ENCODE measurements around the gene CXCL13. TPM values are rescaled to one million over a fixed set of nuclear protein-coding genes. Genes with fewer than 3 reads are reported as not detected.

CXCL13 gene
- total and polyA plus RNA-seq, 2 experiments from 2014 or later: not detected

- Histone ChIP-seq H3K27me3 (ENCODE audit: insufficient read depth) (no peaks in the 10 kb centered on the region), H2AFZ (peak overlapping the region; percentile 23; the same call in 1 of the 2 replicates), H3K4me1 (ENCODE audit: insufficient read depth) (no peaks in the 10 kb centered on the region), H3K4me2 (no peak overlapping the region), H3K79me2 (replicated peaks; ENCODE audit: insufficient read depth) (no peaks in the 10 kb centered on the region), H3K4me3 (no peak overlapping the region), H3K36me3 (ENCODE audit: insufficient read depth) (no peaks in the 10 kb centered on the region), H4K20me1 (replicated peaks; ENCODE audit: insufficient read depth) (no peaks in the 10 kb centered on the region), H3K27ac (ENCODE audit: low read depth) (no peak overlapping the region), H3F3A (replicated peaks; ENCODE audit: low read depth) (no peaks in the 10 kb centered on the region), H3K9me2 (ENCODE audit: insufficient read depth) (no peaks in the 10 kb centered on the region)
- 0 out of 2 replicates have a peak overlapping the region, but pooled peaks have one; percentile 42 for H3K27ac Mint-ChIP-seq
- no peak for TF ChIP-seq ZNF114 (CRISPR knock-in tag; IDR thresholded peaks at IDR 0.05)
- TF ChIP-seq CTCF (conservative IDR thresholded peaks at IDR 0.05; ENCODE audit: low read depth in 2 of 2): peak; percentile 83 to 91
- TF ChIP-seq ZNF462 (CRISPR knock-in tag; IDR thresholded peaks at IDR 0.05): no peak
- no peak for TF ChIP-seq STAT1 (IDR thresholded peaks at IDR 0.05; ENCODE audit: unreplicated experiment)
- no peak for TF ChIP-seq EZH2 (IDR thresholded peaks at IDR 0.05; ENCODE audit: low read depth, unreplicated experiment)
- no peak for TF ChIP-seq POLR2AphosphoS5 (IDR thresholded peaks at IDR 0.05; ENCODE audit: low read depth)
- peak; percentile 37; the same call in 1 of the 2 replicates for TF ChIP-seq ZNF331 (CRISPR knock-in tag; IDR thresholded peaks at IDR 0.05; ENCODE audit: low read depth)
- no peaks in the 10 kb centered on the region for H3K27me3 Mint-ChIP-seq (ENCODE audit: insufficient read depth, low read depth, poor library complexity)
- peaks cover 8% of the 10 kb centered on the region; the same call in 2 of the 3 replicates for H3K4me1 Mint-ChIP-seq
- ATAC-seq (peak; percentile 100), DNase-seq (ENCODE audit: low spot score) (peak; percentile 92)
- H3K36me3 Mint-ChIP-seq (ENCODE audit: low read depth): no peaks in the 10 kb centered on the region
- H3K4me3 Mint-ChIP-seq: peak overlapping the region; percentile 41; the same call in 2 of the 3 replicates
- no peaks in the 10 kb centered on the region for H3K9me3 Mint-ChIP-seq
Observed at GRCh38 chr4:77618383-77619241, 13.0 kb downstream of the CXCL13 start.
